ENCODE data around the gene UBAC2. TPM values are rescaled to one million over a fixed set of nuclear protein-coding genes. Genes with fewer than 3 reads are reported as not detected.

The UBAC2 gene
- total RNA-seq, 4 donors from 2014 or later, result 51.0 to 71.5 (median 61.1) TPM

GRCh38 chr13:99399623-99399974 lies 198.9 kb downstream of the UBAC2 start:
- no peak for ATAC-seq
- no peak for DNase-seq

GRCh38 chr13:99403458-99403971 lies 202.9 kb downstream of the UBAC2 start:
- DNase-seq, result no peak
- intact Hi-C loops (cut with DNase I; ENCODE audit: low total_unique reads), result no loop called here

More at GRCh38 chr13:99399623-99399974, 198.9 kb downstream of the UBAC2 start:
- H3K36me3 ChIP-seq, result no peaks in the 10 kb centered on the region
- TF ChIP-seq POLR2A (IDR thresholded peaks at IDR 0.05) (no peak), CTCF (IDR thresholded peaks at IDR 0.05 in 4 of 5, conservative IDR thresholded peaks at IDR 0.05 in 1 of 5) (no peak)
- in situ Hi-C loops (cut with MboI; ENCODE audit: low sequenced_read_pairs in 4 of 4), result no loop called here
- H3K27ac ChIP-seq, result no peak overlapping the region
- no peaks in the 10 kb centered on the region for H3K27me3 ChIP-seq
- no peak overlapping the region for H3K4me3 ChIP-seq
- H3K9me3 ChIP-seq, result no peaks in the 10 kb centered on the region
- no peaks in the 10 kb centered on the region for H3K4me1 ChIP-seq
- intact Hi-C loops (cut with DNase I; ENCODE audit: low total_unique reads), result no loop called here

GRCh38 chr13:99404005-99404755 lies 203.5 kb downstream of the UBAC2 start:
- Histone ChIP-seq H3K27me3 (no peaks in the 10 kb centered on the region), H3K27ac (no peak overlapping the region), H3K36me3 (no peaks in the 10 kb centered on the region), H3K4me3 (no peak overlapping the region), H3K4me1 (no peaks in the 10 kb centered on the region), H3K9me3 (no peaks in the 10 kb centered on the region)
- in situ Hi-C loops (cut with MboI; ENCODE audit: low sequenced_read_pairs in 4 of 4), result no loop called here
- TF ChIP-seq POLR2A (IDR thresholded peaks at IDR 0.05) (no peak), CTCF (IDR thresholded peaks at IDR 0.05 in 4 of 5, conservative IDR thresholded peaks at IDR 0.05 in 1 of 5) (no peak)
- ATAC-seq, result no peak
- intact Hi-C loops (cut with DNase I; ENCODE audit: low total_unique reads), result no loop called here
- no peak for DNase-seq

More at GRCh38 chr13:99403458-99403971, 202.9 kb downstream of the UBAC2 start:
- in situ Hi-C loops (cut with MboI; ENCODE audit: low sequenced_read_pairs in 4 of 4), result no loop called here
- H3K36me3 ChIP-seq, result no peaks in the 10 kb centered on the region
- no peak for ATAC-seq
- H3K27me3 ChIP-seq, result no peaks in the 10 kb centered on the region
- no peak overlapping the region for H3K4me3 ChIP-seq
- TF ChIP-seq POLR2A (IDR thresholded peaks at IDR 0.05) (no peak), CTCF (IDR thresholded peaks at IDR 0.05 in 4 of 5, conservative IDR thresholded peaks at IDR 0.05 in 1 of 5) (no peak)
- no peaks in the 10 kb centered on the region for H3K9me3 ChIP-seq
- H3K4me1 ChIP-seq, result no peaks in the 10 kb centered on the region
- H3K27ac ChIP-seq, result no peak overlapping the region

GRCh38 chr13:99405966-99406365 lies 205.3 kb downstream of the UBAC2 start:
- no peak for DNase-seq
- H3K27ac ChIP-seq, result no peak overlapping the region
- intact Hi-C loops (cut with DNase I; ENCODE audit: low total_unique reads), result no loop called here

More at GRCh38 chr13:99405966-99406365, 205.3 kb downstream of the UBAC2 start:
- no peak for TF ChIP-seq CTCF (IDR thresholded peaks at IDR 0.05 in 4 of 5, conservative IDR thresholded peaks at IDR 0.05 in 1 of 5)
- TF ChIP-seq POLR2A (IDR thresholded peaks at IDR 0.05), result no peak
- no peak for ATAC-seq
- in situ Hi-C loops (cut with MboI; ENCODE audit: low sequenced_read_pairs in 4 of 4), result no loop called here
- Histone ChIP-seq H3K9me3 (no peaks in the 10 kb centered on the region), H3K4me1 (no peaks in the 10 kb centered on the region), H3K4me3 (no peak overlapping the region), H3K36me3 (no peaks in the 10 kb centered on the region), H3K27me3 (no peaks in the 10 kb centered on the region)
